ENCODE data around the gene LTB. TPM values are rescaled to one million over a fixed set of nuclear protein-coding genes. Genes with fewer than 3 reads are reported as not detected.

The LTB gene
- total RNA-seq, 4 donors from 2014 or later: 1.5 TPM; not detected in 3

GRCh38 chr6:31548544-31548873, 33.7 kb downstream of the LTB start:
- intact Hi-C loops (cut with DNase I; ENCODE audit: low total_unique reads): loop anchor here (5.0 kb wide), 1 partner anchor 49 kb away; no protein-coding TSS in a partner anchor
- Histone ChIP-seq H3K4me3 (no peak overlapping the region), H3K27me3 (no peaks in the 10 kb centered on the region), H3K36me3 (no peaks in the 10 kb centered on the region), H3K27ac (peak overlapping the region; percentile 84 to 95), H3K9me3 (no peaks in the 10 kb centered on the region), H3K4me1 (peaks cover 0 to 3% of the 10 kb centered on the region in 2 donors)
- no peak for TF ChIP-seq CTCF (IDR thresholded peaks at IDR 0.05)
- TF ChIP-seq POLR2A (IDR thresholded peaks at IDR 0.05): no peak
- DNase-seq: no peak

DNA sequence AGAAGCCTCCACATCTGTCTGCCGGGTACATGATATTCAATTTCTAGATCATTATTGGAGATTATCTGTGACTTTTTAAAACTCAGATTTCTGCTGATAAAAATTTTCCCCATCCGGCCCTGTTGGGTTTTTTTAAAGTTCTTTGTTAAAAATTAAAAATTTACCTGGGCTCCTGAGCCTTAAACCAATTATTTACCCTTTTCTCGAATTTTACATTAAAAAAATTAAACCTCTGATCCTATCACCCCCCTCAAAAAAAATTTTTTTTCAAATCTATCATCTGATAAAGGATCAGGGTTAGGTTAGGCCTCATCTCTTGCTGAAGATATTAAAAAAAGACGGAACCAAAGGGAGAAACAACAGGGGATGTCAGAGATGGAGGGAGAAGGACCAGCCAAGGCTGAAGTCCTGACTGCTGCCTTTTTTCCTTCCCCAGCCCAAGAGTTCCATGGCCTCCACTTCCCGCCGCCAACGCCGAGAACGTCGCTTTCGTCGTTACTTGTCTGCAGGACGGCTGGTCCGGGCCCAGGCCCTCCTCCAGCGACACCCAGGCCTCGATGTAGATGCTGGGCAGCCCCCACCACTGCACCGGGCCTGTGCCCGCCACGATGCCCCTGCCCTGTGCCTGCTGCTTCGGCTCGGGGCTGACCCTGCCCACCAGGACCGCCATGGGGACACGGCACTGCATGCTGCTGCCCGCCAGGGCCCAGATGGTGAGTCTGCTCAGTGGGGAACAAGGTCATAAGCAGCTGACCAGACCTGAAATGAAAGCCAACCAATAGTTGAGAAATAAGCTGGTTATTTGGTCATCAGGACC, 34.3 kb downstream of the LTB start:
- no peak for DNase-seq
- intact Hi-C loops (cut with DNase I; ENCODE audit: low total_unique reads): loop anchor here (5.0 kb wide), 1 partner anchor 49 kb away; no protein-coding TSS in a partner anchor
- Histone ChIP-seq H3K27ac (peak overlapping the region; percentile 84 to 95), H3K27me3 (no peaks in the 10 kb centered on the region), H3K9me3 (no peaks in the 10 kb centered on the region), H3K4me3 (peak overlapping the region; percentile 34 to 42), H3K36me3 (no peaks in the 10 kb centered on the region), H3K4me1 (peaks cover 0 to 3% of the 10 kb centered on the region in 2 donors)
- no peak for TF ChIP-seq POLR2A (IDR thresholded peaks at IDR 0.05)
- no peak for TF ChIP-seq CTCF (IDR thresholded peaks at IDR 0.05)

DNA sequence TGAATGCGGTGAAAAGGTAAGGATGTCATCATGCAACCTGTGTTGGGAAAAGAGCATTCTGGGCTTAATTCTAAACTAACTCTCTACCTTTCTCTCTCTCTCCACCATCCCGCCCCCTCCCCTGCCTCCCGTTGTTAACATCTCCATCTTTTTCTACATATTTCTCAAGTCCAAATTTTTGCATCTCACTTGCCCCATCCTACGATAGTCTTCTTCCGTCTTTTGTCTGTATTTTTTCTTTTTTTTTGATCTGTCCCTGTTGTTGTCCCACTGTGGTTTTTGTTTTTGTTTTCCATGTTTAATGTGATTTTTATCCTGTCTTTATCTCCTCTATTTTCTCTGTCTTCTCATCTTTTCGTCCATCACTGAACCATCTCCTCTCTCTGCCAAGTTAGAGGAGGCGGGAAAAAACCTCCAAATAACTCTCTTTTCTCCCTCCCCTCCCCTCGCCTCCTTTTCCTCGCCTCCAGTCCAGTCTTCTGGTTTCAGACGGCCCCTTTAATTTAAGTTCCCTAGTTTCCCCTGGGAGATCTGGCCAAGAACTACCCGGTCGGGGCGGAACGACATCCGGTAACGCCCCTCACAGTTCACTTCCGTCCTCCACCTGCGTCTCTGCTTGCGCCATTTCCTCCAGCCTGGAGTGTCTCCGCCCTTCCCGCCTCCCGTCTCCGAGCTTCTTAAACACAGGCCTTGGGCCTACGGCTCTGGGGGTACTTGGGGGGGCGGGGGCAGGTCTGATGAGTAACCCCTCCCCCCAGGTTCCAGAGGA, 35.1 kb downstream of the LTB start, which contains the start of gene NFKBIL1:
Gene NFKBIL1 (plus strand): TSS at position 651 of the 769 bp plus-strand sequence. CDS start 87 bp downstream, at position 738.
- H3K27ac ChIP-seq: peak within 1 kb of the TSS; percentile 84 to 95
- H3K4me3 ChIP-seq: peak within 1 kb of the TSS; percentile 34 to 42
- no peaks in the 10 kb centered on the region for H3K36me3 ChIP-seq
- H3K4me1 ChIP-seq: peaks cover 0 to 3% of the 10 kb centered on the region in 2 donors
- no peaks in the 10 kb centered on the region for H3K9me3 ChIP-seq
- peak; percentile 96 to 97 for DNase-seq
- TF ChIP-seq CTCF (IDR thresholded peaks at IDR 0.05): peak in 2 of 4 experiments; percentile 24 to 29
- TF ChIP-seq POLR2A (IDR thresholded peaks at IDR 0.05): peak; percentile 65 to 77
- no peaks in the 10 kb centered on the region for H3K27me3 ChIP-seq
- intact Hi-C loops (cut with DNase I; ENCODE audit: low total_unique reads): loop anchor here (5.0 kb wide), 1 partner anchor 50 kb away; no protein-coding TSS in a partner anchor

- H3K9me3 ChIP-seq: no peaks in the 10 kb centered on the region
Observed at GRCh38 chr6:31546339-31546957, 35.8 kb downstream of the LTB start, which contains the start of gene ATP6V1G2. TSS of gene ATP6V1G2 (minus strand) at chr6:31546608. CDS start at chr6:31546559, 49 bp downstream.

More at GRCh38 chr6:31546339-31546957, 35.8 kb downstream of the LTB start, which contains the start of gene ATP6V1G2:
- Histone ChIP-seq H3K27me3 (no peaks in the 10 kb centered on the region), H3K4me3 (peak within 1 kb of the TSS; percentile 34 to 42), H3K36me3 (no peaks in the 10 kb centered on the region), H3K4me1 (peaks cover 0 to 3% of the 10 kb centered on the region in 2 donors), H3K27ac (peak within 1 kb of the TSS; percentile 84 to 95)
- TF ChIP-seq CTCF (IDR thresholded peaks at IDR 0.05) (peak; percentile 98 to 99 (median 99)), POLR2A (IDR thresholded peaks at IDR 0.05) (peak in 1 of 2 donors; percentile 39)
- DNase-seq: peak; percentile 89 to 91
- intact Hi-C loops (cut with DNase I; ENCODE audit: low total_unique reads): loop anchor here (5.0 kb wide), 1 partner anchor 51 kb away; no protein-coding TSS in a partner anchor

Data from uterus (tissue), 4 donors.